ENCODE results near the gene IGF2R.

The IGF2R gene

DNA sequence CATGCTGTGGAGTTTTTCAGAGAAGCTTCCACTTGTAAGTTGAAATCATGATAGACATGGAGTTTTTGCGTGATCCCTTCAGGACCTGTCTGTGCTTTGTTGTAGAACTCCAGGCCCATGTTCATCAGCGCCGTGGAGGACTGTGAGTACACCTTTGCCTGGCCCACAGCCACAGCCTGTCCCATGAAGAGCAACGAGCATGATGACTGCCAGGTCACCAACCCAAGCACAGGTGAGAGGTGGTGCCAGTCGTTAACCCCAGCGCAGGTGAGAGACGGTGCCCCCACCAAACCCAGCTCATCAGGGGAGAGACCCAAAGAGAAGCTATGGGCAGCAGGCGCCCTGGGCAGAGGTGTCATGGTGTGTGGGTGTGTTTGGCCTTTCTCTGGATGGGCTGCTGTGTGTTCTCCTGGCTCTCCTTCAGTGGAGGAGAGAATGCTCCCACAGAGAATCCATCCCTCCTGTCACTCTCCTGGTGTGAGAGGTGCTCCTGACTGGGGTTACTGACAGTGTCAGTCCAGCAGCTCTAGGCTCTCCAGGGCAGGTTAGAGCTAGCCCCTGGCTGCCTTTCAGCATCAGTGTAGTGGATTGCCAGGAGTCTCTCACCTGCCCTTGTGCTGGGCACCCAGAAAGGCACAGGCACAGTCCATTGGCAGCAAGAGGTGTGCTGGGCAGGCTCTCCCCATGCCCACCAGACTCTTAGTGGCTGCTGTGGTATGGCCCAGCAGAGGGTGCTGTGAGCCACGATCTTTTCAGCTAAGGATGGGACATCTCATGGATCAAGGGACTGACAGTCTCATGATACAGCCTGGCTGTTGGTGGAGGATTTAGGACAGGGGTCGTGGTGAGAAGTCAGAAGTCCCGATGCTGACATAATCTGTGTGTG is 103.2 kb downstream of the IGF2R start:
- no peak overlapping the region for H3K4me3 ChIP-seq (ENCODE audit: low read depth, low read length)
- DNase-seq (ENCODE audit: low read depth, low spot score) = no peak
- in situ Hi-C loops (cut with HindIII; ENCODE audit: low sequenced_read_pairs) = no loop called here
- TF ChIP-seq, protein P1, sequence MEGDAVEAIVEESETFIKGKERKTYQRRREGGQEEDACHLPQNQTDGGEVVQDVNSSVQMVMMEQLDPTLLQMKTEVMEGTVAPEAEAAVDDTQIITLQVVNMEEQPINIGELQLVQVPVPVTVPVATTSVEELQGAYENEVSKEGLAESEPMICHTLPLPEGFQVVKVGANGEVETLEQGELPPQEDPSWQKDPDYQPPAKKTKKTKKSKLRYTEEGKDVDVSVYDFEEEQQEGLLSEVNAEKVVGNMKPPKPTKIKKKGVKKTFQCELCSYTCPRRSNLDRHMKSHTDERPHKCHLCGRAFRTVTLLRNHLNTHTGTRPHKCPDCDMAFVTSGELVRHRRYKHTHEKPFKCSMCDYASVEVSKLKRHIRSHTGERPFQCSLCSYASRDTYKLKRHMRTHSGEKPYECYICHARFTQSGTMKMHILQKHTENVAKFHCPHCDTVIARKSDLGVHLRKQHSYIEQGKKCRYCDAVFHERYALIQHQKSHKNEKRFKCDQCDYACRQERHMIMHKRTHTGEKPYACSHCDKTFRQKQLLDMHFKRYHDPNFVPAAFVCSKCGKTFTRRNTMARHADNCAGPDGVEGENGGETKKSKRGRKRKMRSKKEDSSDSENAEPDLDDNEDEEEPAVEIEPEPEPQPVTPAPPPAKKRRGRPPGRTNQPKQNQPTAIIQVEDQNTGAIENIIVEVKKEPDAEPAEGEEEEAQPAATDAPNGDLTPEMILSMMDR (IDR thresholded peaks at IDR 0.05; ENCODE audit: low read depth, low read length) = peak; percentile 42

DNA sequence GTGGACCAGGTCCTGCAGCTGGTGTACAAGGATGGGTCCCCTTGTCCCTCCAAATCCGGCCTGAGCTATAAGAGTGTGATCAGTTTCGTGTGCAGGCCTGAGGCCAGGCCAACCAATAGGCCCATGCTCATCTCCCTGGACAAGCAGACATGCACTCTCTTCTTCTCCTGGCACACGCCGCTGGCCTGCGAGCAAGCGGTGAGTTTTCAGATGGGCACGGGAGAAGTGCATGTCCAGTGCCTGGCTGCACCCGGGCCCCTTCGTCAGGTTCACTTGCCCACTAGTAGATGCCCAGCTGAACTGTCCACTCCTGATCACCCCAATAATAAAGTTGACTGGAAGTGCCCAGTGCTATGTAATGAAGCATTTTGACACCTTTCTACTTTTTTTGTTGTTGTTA is 104.4 kb downstream of the IGF2R start:
- in situ Hi-C loops (cut with HindIII; ENCODE audit: low sequenced_read_pairs) = no loop called here
- TF ChIP-seq, protein P1 (IDR thresholded peaks at IDR 0.05; ENCODE audit: low read depth, low read length) = no peak
- DNase-seq (ENCODE audit: low read depth, low spot score) = no peak
- H3K4me3 ChIP-seq (ENCODE audit: low read depth, low read length) = no peak overlapping the region

DNA sequence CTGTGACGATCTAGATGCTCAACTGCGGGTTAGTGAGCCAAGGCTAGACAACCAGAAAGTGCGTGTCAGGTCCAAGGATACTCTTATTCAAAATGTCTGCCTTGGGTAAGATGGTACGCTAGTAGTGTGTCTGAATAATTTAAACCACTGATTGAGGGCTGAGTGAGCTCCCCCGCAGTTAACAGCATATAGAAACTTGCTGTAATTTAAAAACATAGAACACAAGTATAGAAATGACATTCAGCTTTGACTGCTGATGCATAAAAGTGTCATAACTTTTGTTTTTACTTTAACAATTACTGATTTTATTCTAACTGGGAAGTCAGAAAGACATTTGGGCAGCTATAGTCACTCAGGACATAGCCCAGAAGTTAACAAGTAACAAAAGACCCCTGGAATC is 107.1 kb downstream of the IGF2R start:
- no peak for DNase-seq (ENCODE audit: low read depth, low spot score)
- TF ChIP-seq, protein P1 (IDR thresholded peaks at IDR 0.05; ENCODE audit: low read depth, low read length) = no peak

DNA sequence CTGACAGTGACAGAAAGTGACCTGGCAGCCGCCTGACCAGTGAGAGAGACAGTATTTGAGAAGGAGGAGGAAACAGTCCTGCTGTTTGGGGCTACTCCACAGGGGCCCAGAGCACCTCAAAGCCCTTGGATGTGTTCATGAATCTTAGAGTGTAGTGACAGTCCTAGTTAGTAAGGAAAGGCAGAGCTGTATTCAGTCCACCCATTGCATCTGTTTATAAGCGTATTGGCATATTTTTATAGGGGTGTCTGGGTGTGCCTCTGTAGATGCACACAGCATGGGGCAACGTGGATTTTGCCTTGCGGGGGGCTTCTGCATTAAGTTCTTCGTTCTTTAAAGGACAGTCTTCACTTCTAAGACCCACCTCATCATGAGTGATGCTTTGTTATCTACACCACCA is 108.1 kb downstream of the IGF2R start:
- H3K4me3 ChIP-seq (ENCODE audit: low read depth, low read length) = no peak overlapping the region
- TF ChIP-seq, protein P1 (IDR thresholded peaks at IDR 0.05; ENCODE audit: low read depth, low read length) = no peak
- in situ Hi-C loops (cut with HindIII; ENCODE audit: low sequenced_read_pairs) = no loop called here
- no peak for DNase-seq (ENCODE audit: low read depth, low spot score)

More for the DNA sequence above, 107.1 kb downstream of the IGF2R start:
- no peak overlapping the region for H3K4me3 ChIP-seq (ENCODE audit: low read depth, low read length)
- in situ Hi-C loops (cut with HindIII; ENCODE audit: low sequenced_read_pairs) = no loop called here

DNA sequence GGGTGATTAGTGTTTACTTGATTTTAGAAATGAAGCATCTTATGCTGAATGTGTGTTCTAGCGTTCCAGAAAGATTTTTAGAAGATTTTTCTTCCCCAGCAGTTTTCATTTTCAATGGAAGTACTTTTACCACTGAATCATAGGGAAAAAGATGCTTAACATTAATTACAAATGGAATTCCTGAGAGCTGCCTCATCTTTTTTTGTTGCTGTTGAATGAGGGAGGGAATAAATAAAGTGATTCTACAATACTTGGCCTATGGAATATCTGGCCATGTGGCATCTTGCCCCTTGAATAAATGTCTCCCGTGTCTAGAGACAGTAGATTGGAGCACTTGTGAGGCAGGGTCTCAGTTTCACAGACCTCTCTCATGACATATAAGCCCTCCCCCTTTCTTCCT is 108.6 kb downstream of the IGF2R start:
- peak; percentile 39 for DNase-seq (ENCODE audit: low read depth, low spot score)
- in situ Hi-C loops (cut with HindIII; ENCODE audit: low sequenced_read_pairs) = no loop called here
- TF ChIP-seq, protein P1 (IDR thresholded peaks at IDR 0.05; ENCODE audit: low read depth, low read length) = no peak
- H3K4me3 ChIP-seq (ENCODE audit: low read depth, low read length) = no peak overlapping the region

DNA sequence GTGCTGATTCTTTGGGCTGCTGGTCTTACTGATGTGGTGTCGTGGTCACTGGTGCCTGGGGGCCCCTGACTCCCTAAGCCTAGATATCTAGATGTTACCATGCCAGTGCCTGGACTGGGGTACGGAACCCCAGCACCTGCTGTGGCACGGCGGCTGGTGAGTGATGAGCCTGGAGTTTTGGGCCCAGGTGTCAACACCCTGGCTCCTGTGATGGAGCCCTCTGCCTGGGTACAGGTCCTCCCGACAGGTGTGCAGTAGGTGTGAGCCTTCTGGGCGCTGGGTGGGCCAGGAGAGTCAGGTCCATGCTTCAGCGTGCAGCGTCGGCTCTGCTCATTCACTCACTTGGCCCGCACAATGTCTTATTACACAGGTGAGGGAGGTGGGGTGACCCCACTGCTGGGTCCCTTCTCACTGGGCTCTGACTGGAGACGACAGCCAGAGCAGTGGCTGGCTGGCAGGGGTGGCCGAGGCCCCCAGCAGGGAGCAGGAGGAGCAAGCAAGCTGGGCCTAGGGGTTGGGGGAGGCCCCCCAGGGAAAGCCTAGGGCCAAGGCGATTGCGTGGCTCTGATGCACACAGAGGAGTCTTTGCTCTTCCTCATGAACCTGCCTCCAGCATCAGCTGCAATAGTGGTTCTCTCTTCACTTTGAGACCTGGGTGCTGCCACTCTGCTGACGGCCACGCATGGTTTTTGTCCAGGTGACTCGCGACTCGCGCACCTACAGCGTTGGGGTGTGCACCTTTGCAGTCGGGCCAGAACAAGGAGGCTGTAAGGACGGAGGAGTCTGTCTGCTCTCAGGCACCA is 110.2 kb downstream of the IGF2R start:
- no peak overlapping the region for H3K4me3 ChIP-seq (ENCODE audit: low read depth, low read length)
- in situ Hi-C loops (cut with HindIII; ENCODE audit: low sequenced_read_pairs) = no loop called here
- TF ChIP-seq, protein P1 (IDR thresholded peaks at IDR 0.05; ENCODE audit: low read depth, low read length) = no peak
- DNase-seq (ENCODE audit: low read depth, low spot score) = no peak

Measured in astrocyte of the spinal cord (primary cell).